CD4-positive, alpha-beta T cell treated with Interleukin-17A for 1 hour (primary cell): ENCODE data around the gene RPLP1.

Source experiments
- DNase-seq: peaks from one replicate; pipeline ENCODE4 v3.0.0-alpha.2; 2020

Gene RPLP1

DNA sequence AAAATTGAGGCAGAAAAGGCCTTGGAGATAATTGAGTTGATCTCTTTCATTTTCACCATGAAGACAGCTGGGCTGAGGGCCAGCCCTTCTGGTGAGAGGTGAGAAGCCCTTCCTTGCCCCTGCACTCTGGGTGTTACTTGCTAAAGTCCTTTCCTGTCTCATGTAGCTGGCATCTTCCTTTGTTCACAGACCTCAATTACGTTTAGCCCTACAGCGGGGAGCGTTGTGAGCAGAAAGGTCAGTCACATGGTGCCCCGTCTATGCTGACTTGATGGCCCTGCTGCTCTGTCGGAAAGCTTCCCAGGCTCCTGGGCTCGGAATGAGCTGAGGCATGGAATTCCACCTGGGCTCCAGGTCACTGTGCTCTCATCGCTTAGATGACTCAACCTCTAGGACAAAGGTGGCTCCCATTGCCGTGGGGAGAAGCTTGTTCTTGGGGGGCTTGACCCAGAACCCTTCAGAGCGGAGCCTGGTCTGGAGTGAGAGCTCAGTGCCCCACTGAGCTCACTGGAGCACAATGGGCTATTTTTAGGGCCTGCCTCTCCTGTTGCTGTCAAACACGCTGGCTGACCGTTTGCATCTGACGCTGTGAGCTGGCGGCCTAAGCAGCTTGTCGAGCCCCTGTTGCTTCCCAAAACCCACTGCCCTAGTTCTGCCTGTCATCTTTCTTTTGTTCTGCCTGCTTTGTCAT, 47.0 kb downstream of the RPLP1 start:
- DNase-seq = no peak

- no peak for DNase-seq
Measured at GRCh38 chr15:69500339-69500738, 47.7 kb downstream of the RPLP1 start.

DNA sequence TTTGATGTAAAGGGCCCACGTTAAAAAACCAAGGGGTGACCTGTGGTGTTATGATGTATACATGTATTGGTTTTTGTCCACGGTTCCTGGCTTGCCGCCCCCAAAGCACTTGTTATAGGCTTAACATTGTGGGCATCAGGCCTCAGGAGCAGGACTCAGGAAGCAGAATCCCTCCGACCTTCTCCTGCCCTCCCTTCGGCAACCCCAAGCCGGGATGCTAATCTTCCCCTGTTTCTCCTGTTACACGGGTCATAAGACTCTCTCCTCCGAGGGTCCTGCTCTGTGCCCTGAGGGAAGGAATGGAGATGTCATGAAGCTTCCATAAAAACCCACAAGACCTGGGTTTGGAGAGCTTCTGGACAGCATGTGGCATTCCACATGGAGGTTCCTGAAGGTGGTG, 48.8 kb downstream of the RPLP1 start:
- DNase-seq = no peak

DNA sequence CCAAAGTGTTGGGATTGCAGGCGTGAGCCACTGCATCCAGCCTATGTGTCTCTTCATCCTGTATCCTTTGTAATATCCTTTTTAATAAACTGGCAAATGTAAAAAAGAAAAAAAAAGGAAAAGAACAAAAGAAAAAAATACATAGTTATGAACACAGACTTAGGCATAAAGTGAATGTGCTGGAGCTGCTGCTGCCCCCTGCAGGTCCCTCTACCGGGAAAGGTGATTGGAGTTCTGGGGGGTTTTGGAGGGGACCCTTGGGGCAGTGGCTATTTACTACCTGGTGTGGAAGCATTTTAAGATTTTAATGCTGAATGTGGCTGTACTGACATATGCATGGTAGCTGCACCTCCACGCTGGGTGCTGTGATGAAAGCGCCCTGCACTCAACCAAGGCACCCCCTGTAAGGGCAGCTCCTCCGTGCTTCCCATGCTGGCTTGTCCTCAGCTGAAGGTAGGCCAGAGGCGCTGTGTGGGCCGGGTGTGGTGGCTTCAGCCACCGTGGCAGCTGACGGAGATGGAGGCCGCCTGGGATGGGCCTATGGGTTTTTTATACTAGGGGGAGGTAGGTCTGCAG, 49.9 kb downstream of the RPLP1 start:
- no peak for DNase-seq

GRCh38 chr15:69504352-69505040, 51.9 kb downstream of the RPLP1 start:
- DNase-seq = no peak
